Right lobe of liver (tissue), 6 donors: Measurements from ENCODE around the gene VASN. TPM values are rescaled to one million over a fixed set of nuclear protein-coding genes. Genes with fewer than 3 reads are reported as not detected.

Experiments used
- ATAC-seq, 4 donors: fragments of 200-7000 bp; cut with Tn5 transposase; one replicate each; pipeline ENCODE4 v1.9.1; 2020; ENCODE audit warnings: mild to moderate bottlenecking in 4 of 4, moderate library complexity in 4 of 4
- DNase-seq, 3 donors: peaks; one replicate each; pipeline ENCODE4 v3.0.0-alpha.2; 2020
- H3K27ac ChIP-seq, 3 donors: fragments of 200-600 bp; one replicate each; pipeline ENCODE4 v1.8.0; 2022
- H3K27me3 ChIP-seq, 2 donors: fragments of 200-600 bp; one replicate each; pipeline ENCODE4 v1.8.0; 2022
- H3K36me3 ChIP-seq, 4 donors: fragments of 200-600 bp; sonication (generic) in 1 of 4; one replicate each; pipeline versions ENCODE4 v1.5.1 to v1.8.0; 2017 to 2022; ENCODE audit warnings: control low read depth in 1 of 4
- H3K4me1 ChIP-seq, 4 donors: fragments of 200-600 bp; sonication (generic) in 1 of 4; one replicate each; pipeline versions ENCODE4 v1.5.1 to v1.8.0; 2017 to 2022; ENCODE audit warnings: control low read depth in 1 of 4
- H3K4me3 ChIP-seq, 3 donors: fragments of 200-600 bp; one replicate each; pipeline ENCODE4 v1.8.0; 2022
- H3K9me3 ChIP-seq, 4 donors: fragments of 200-600 bp; sonication (generic) in 1 of 4; one replicate each; pipeline versions ENCODE4 v1.5.1 to v1.8.0; 2017 to 2022; ENCODE audit warnings: control low read depth in 1 of 4
- POLR2A ChIP-seq: fragments of 450-650 bp; IDR thresholded peaks from one replicate; pipeline ENCODE4 v1.6.1; 2017; ENCODE audit warnings: antibody characterized with exemption, mild to moderate bottlenecking
- WGBS: methylation state at CpG from one replicate; pipeline ENCODE4 v1.1.6; 2018; ENCODE audit warnings: low coverage, low lambda C conversion rate; ENCODE audit not compliant: insufficient coverage; ENCODE audit errors: missing lambda C conversion rate; 5-methylcytosine and 5-hydroxymethylcytosine counted together
- intact Hi-C, 2 donors: fragments of 100-400 bp; cut with DNase I; formaldehyde crosslinking; loops; one replicate each; pipeline versions ENCODE4 v1.11.2 to v1.14.1; 2022
- total RNA-seq, 6 experiments: library from RNA; depleted of rRNA in 2 of 6; stranded (reverse); fragments of >200 nt in 2 of 6; fragmentation: NEBNext Ultra II Directional in 3 of 6; extraction: Animal tissue kit (Norgen Biotek cat#: 25700) in 3 of 6; gene quantifications; one replicate each; pipeline versions ENCODE4 v1.1.0 to v1.2.4, GENCODE V29; 2016 to 2023
- TF ChIP-seq, protein P1 (sequence below), 4 donors: fragments of 200-600 bp in 3 of 4; fragments of 450-650 bp in 1 of 4; IDR thresholded peaks; one replicate each; pipeline versions ENCODE4 v1.5.1 to v1.8.0; 2016 to 2022; ENCODE audit warnings: antibody characterized with exemption in 4 of 4, mild to moderate bottlenecking in 2 of 4
- donor health status: DM: no; HTN: yes; CAD: no.
- donor health status: DM: no; HTN: no; CAD: no.
- donor health status: DM: no; HTN: no; CAD: no.
- donor health status: DM: no; HTN: yes; CAD: no.
- donor health status: DM: no; HTN: yes; CAD: no.

VASN gene
- total RNA-seq, 6 experiments from 2014 or later: 13.5 to 22.9 (median 16.8) TPM

DNA sequence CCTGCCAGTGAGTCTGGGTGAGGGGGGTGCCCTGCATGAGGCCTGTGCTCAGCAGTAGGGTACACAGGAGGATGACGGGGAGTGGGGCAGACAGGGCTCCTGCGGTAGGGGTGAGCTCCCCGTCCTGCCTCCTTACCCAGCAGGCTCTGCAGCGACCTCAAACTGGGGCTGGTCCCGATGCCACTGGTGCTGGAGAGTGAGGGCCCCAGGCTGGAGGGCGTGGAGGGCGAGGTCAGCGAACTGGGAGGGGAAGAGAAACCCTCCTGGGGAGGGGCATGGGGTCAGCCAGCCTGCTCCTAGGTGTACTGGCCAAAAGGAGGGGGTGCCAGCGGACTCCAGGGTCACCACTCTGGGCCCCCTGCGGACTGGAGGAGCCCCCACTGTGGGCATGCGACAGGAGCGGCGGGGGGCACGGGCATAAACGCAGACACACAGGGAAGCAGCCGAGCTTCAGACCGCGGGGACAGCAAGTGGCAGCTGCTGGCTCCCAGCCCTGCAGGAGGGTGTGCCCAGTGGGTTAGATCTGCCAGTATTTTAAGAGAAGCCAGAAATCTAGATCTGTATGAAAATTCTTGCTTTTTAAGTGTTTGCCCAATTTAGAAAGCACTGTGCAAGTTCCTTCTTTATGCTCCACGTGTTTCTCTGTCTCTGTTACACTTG is 9.0 kb upstream of the VASN start:
- WGBS: 73% methylated on average over 2 of the region's 19 CpGs
- TF ChIP-seq, protein P1, sequence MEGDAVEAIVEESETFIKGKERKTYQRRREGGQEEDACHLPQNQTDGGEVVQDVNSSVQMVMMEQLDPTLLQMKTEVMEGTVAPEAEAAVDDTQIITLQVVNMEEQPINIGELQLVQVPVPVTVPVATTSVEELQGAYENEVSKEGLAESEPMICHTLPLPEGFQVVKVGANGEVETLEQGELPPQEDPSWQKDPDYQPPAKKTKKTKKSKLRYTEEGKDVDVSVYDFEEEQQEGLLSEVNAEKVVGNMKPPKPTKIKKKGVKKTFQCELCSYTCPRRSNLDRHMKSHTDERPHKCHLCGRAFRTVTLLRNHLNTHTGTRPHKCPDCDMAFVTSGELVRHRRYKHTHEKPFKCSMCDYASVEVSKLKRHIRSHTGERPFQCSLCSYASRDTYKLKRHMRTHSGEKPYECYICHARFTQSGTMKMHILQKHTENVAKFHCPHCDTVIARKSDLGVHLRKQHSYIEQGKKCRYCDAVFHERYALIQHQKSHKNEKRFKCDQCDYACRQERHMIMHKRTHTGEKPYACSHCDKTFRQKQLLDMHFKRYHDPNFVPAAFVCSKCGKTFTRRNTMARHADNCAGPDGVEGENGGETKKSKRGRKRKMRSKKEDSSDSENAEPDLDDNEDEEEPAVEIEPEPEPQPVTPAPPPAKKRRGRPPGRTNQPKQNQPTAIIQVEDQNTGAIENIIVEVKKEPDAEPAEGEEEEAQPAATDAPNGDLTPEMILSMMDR (IDR thresholded peaks at IDR 0.05): no peak
- TF ChIP-seq POLR2A: no peak
- no peak for DNase-seq
- no peaks in the 10 kb centered on the region for H3K9me3 ChIP-seq
- peaks cover 0 to 4% (median 0%) of the 10 kb centered on the region in 4 donors for H3K36me3 ChIP-seq
- H3K27me3 ChIP-seq: no peaks in the 10 kb centered on the region
- intact Hi-C loops: no loop called here
- no peaks in the 10 kb centered on the region for H3K4me1 ChIP-seq
- no peak for ATAC-seq
- no peak overlapping the region for H3K4me3 ChIP-seq
- H3K27ac ChIP-seq: no peak overlapping the region

DNA sequence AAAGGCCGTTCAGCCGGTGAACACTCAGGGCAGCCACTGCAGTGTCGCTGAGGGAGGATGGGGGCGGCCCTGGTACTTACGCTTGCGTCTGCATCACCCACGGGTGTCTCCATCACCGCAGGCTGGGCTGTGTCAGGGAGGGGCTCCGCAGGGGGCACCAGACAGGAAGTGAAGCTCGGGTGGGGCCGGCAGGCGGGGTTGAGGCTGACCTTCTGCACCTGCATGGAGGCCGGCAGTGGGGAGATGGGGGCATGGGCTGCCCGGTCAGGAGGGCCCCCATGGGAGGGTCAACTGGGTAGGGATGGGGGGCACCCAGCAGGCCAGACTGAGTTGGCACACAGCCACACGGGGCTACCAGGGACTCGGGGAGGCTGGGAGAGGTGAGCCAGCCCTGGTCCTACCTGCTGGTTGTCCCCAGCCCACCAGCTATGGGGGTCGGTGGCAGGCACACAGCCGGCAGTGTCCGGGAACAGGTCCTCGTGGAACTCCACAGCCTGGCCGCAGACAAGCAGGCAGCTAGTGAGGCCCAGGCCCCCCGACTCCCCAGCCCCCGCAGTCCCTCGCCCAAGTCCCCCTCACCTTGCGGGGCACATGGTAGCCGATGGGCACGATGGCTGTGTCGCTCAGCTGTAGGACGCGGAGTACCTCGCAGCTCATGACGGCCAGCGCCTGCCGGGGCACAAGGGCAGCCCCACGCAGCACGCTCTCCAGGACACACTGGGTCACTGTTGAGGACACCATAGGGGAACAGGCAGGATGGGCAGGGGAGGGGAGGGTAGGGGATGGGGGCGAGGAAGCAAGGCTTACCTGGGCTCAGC is 7.2 kb upstream of the VASN start:
- no peaks in the 10 kb centered on the region for H3K27me3 ChIP-seq
- no peak for TF ChIP-seq POLR2A
- TF ChIP-seq, protein P1 (IDR thresholded peaks at IDR 0.05): no peak
- H3K4me3 ChIP-seq: no peak overlapping the region
- no peaks in the 10 kb centered on the region for H3K36me3 ChIP-seq
- no peaks in the 10 kb centered on the region for H3K9me3 ChIP-seq
- intact Hi-C loops: no loop called here
- no peak for DNase-seq
- 80% methylated on average over 2 of the region's 37 CpGs for WGBS
- ATAC-seq: no peak
- H3K4me1 ChIP-seq: peaks cover 0 to 14% (median 5%) of the 10 kb centered on the region in 4 donors
- H3K27ac ChIP-seq: no peak overlapping the region

GRCh38 chr16:4365014-4365406 is 6.6 kb upstream of the VASN start:
- 80% methylated on average over 1 of the region's 10 CpGs for WGBS
- Histone ChIP-seq H3K36me3 (no peaks in the 10 kb centered on the region), H3K27me3 (no peaks in the 10 kb centered on the region), H3K27ac (no peak overlapping the region), H3K9me3 (no peaks in the 10 kb centered on the region), H3K4me3 (no peak overlapping the region), H3K4me1 (peaks cover 0 to 14% (median 5%) of the 10 kb centered on the region in 4 donors)
- no peak for TF ChIP-seq POLR2A
- TF ChIP-seq, protein P1 (IDR thresholded peaks at IDR 0.05): no peak
- ATAC-seq (no peak), DNase-seq (no peak)
- intact Hi-C loops: no loop called here

GRCh38 chr16:4365615-4366014 is 6.0 kb upstream of the VASN start:
- H3K27me3 ChIP-seq: no peaks in the 10 kb centered on the region
- H3K27ac ChIP-seq: no peak overlapping the region
- intact Hi-C loops: no loop called here
- no peaks in the 10 kb centered on the region for H3K9me3 ChIP-seq
- no peaks in the 10 kb centered on the region for H3K36me3 ChIP-seq
- no peak overlapping the region for H3K4me3 ChIP-seq
- peaks cover 0 to 16% (median 5%) of the 10 kb centered on the region in 4 donors for H3K4me1 ChIP-seq
- ATAC-seq (no peak), DNase-seq (no peak)
- no peak for TF ChIP-seq POLR2A
- TF ChIP-seq, protein P1 (IDR thresholded peaks at IDR 0.05): no peak
- WGBS: 96% methylated on average over 4 of the region's 12 CpGs
